CD4-positive, alpha-beta memory T cell (primary cell): ENCODE data around the gene SPATS2L. TPM values are rescaled to one million over a fixed set of nuclear protein-coding genes. Genes with fewer than 3 reads are reported as not detected.

Experiments used
- CTCF ChIA-PET: fragments of 350-600 bp; sonication (Branson Sonifier 250); formaldehyde crosslinking; loops from one replicate; lab custom pipeline; 2021; ENCODE audit warnings: inconsistent platforms; ENCODE audit not compliant: partially characterized antibody; lab: Charles Lee
- POLR2A ChIA-PET: fragments of 350-600 bp; sonication (Branson Sonifier 250); formaldehyde crosslinking; loops from one replicate; lab custom pipeline; 2021; ENCODE audit not compliant: partially characterized antibody; lab: Charles Lee
- DNase-seq, 5 donors: peaks; one replicate each; pipeline versions ENCODE4 v3.0.0 to v3.0.0-alpha.2; 2020 to 2022; ENCODE audit warnings: mixed read lengths in 1 of 5
- H3K27ac ChIP-seq: one replicate; pipeline ENCODE4 v1.7.0; 2013; ENCODE audit warnings: low read depth, low read length
- H3K27me3 ChIP-seq: 2 replicates; pipeline ENCODE4 v1.7.0; 2013; ENCODE audit warnings: mild to moderate bottlenecking, low read length, moderate library complexity; ENCODE audit not compliant: insufficient read depth
- H3K36me3 ChIP-seq: 2 replicates; pipeline ENCODE4 v1.7.0; 2013; ENCODE audit warnings: mild to moderate bottlenecking, low read length, moderate library complexity; ENCODE audit not compliant: insufficient read depth
- H3K4me1 ChIP-seq: 2 replicates; pipeline ENCODE4 v1.7.0; 2013; ENCODE audit warnings: mild to moderate bottlenecking, low read length, moderate library complexity; ENCODE audit not compliant: insufficient read depth
- H3K4me3 ChIP-seq, 2 donors: one replicate each; pipeline ENCODE4 v1.7.0; 2013; ENCODE audit warnings: low read length in 2 of 2, mild to moderate bottlenecking in 1 of 2
- H3K9me3 ChIP-seq, 2 donors: one replicate each; pipeline ENCODE4 v1.7.0; 2013; ENCODE audit warnings: low read length in 2 of 2, control low read depth in 1 of 2; ENCODE audit not compliant: control insufficient read depth in 1 of 2
- H3K27ac Mint-ChIP-seq, 7 donors: one replicate each; pipeline ENCODE4 v1.8.0; 2020 to 2021; ENCODE audit warnings: mixed read lengths in 7 of 7, mild to moderate bottlenecking in 6 of 7, inconsistent platforms in 3 of 7, moderate library complexity in 3 of 7
- H3K27me3 Mint-ChIP-seq, 2 donors: one replicate each; pipeline ENCODE4 v1.8.0; 2020 to 2021; ENCODE audit warnings: mixed read lengths in 2 of 2
- H3K36me3 Mint-ChIP-seq, 2 donors: one replicate each; pipeline ENCODE4 v1.8.0; 2020 to 2021; ENCODE audit warnings: mixed read lengths in 2 of 2, inconsistent platforms in 1 of 2, mild to moderate bottlenecking in 1 of 2
- H3K4me1 Mint-ChIP-seq, 4 donors: one replicate each; pipeline ENCODE4 v1.8.0; 2020 to 2021; ENCODE audit warnings: mixed read lengths in 4 of 4, mild to moderate bottlenecking in 1 of 4
- H3K4me3 Mint-ChIP-seq, 8 donors: one replicate each; pipeline ENCODE4 v1.8.0; 2020 to 2021; ENCODE audit warnings: mixed read lengths in 8 of 8, mild to moderate bottlenecking in 7 of 8, moderate library complexity in 6 of 8, inconsistent platforms in 3 of 8
- H3K9me3 Mint-ChIP-seq, 8 donors: one replicate each; pipeline ENCODE4 v1.8.0; 2020 to 2021; ENCODE audit warnings: mixed read lengths in 8 of 8, mild to moderate bottlenecking in 5 of 8, inconsistent platforms in 3 of 8, moderate library complexity in 1 of 8
- intact Hi-C: fragments of 100-400 bp; cut with micrococcal nuclease; formaldehyde crosslinking; loops from one replicate; pipeline ENCODE4 v1.15.1; 2023
- polyA plus RNA-seq, 2 donors: library from polyadenylated mRNA; unstranded; fragments of 300-500 nt; fragmentation: Illumina TruSeq; gene quantifications; one replicate each; pipeline ENCODE4 v1.2.3, GENCODE V29; 2021
- total RNA-seq, 2 experiments: library from RNA; stranded (reverse); gene quantifications; one replicate each; pipeline ENCODE4 v1.2.3, GENCODE V29; 2021

SPATS2L gene
- total and polyA plus RNA-seq, 4 experiments from 2014 or later: 5.2 to 6.6 (median 6.0) TPM

DNA sequence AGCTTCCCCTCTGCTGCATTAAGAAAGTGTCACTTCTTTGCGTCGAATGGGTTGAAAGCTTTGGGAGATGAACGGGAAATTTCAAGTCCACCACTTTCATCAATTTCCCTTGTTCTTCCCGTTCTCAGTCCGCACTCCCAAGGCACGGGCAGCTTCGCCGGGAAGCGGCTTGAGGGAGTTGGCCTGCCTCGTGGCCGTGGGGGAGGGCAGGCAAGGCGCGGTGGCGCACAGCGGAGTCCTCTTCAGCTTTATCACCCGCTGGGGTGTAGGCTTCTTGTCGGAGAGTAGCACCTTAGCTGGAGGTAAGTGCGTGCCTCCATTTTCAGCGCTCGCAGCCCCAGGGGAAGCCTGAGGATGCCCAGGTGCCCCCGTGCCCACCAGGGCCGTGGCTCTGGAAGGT, 183.5 kb downstream of the SPATS2L start:
- Histone ChIP-seq H3K4me1 (no peaks in the 10 kb centered on the region), H3K36me3 (peaks cover 35% of the 10 kb centered on the region), H3K27me3 (no peaks in the 10 kb centered on the region), H3K4me3 (no peak overlapping the region), H3K9me3 (no peaks in the 10 kb centered on the region), H3K27ac (no peak overlapping the region)
- Mint-ChIP-seq H3K27ac (no peak overlapping the region), H3K4me1 (no peaks in the 10 kb centered on the region), H3K9me3 (no peaks in the 10 kb centered on the region), H3K27me3 (no peaks in the 10 kb centered on the region), H3K4me3 (no peak overlapping the region), H3K36me3 (peaks cover 46 to 59% of the 10 kb centered on the region in 2 donors)
- no peak for DNase-seq
- CTCF ChIA-PET: interaction anchor here (0.7 kb wide), 1 partner anchor 8 kb away, joined by 4 read pairs; no protein-coding TSS in a partner anchor
- POLR2A ChIA-PET: no interaction called here
- intact Hi-C loops: no loop called here

DNA sequence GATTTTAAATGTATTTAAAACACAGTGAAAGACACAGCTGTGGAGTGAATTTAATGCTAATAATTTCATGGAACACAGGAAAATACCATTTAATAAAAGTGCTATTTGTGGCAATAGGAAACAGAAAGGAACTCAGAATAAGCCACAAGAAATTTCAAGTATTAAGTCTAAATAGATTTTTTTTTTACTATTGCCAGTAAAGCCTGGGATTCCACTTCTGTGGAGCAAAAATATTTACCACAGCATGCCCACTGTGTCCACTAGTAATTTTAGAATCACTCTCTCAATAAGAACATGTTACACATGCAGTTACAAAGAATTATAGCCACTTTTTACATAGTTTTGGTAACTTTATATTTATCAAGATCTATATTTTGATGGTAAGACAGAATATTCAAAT, 186.2 kb downstream of the SPATS2L start:
- Histone ChIP-seq H3K4me3 (no peak overlapping the region), H3K27me3 (no peaks in the 10 kb centered on the region), H3K4me1 (no peaks in the 10 kb centered on the region), H3K36me3 (peaks cover 42% of the 10 kb centered on the region), H3K9me3 (no peaks in the 10 kb centered on the region), H3K27ac (no peak overlapping the region)
- intact Hi-C loops: no loop called here
- H3K4me3 Mint-ChIP-seq: no peak overlapping the region
- H3K27ac Mint-ChIP-seq: no peak overlapping the region
- H3K4me1 Mint-ChIP-seq: peaks cover 0 to 1% (median 0%) of the 10 kb centered on the region in 4 donors
- ChIA-PET POLR2A (no interaction called here), CTCF (interaction anchor here (1.2 to 2.4 kb wide), 3 partner anchors 9 to 512 kb away, joined by 4 to 21 read pairs (median 4); no protein-coding TSS in a partner anchor)
- no peaks in the 10 kb centered on the region for H3K27me3 Mint-ChIP-seq
- no peak for DNase-seq
- H3K9me3 Mint-ChIP-seq: no peaks in the 10 kb centered on the region
- peaks cover 53 to 68% of the 10 kb centered on the region in 2 donors for H3K36me3 Mint-ChIP-seq

DNA sequence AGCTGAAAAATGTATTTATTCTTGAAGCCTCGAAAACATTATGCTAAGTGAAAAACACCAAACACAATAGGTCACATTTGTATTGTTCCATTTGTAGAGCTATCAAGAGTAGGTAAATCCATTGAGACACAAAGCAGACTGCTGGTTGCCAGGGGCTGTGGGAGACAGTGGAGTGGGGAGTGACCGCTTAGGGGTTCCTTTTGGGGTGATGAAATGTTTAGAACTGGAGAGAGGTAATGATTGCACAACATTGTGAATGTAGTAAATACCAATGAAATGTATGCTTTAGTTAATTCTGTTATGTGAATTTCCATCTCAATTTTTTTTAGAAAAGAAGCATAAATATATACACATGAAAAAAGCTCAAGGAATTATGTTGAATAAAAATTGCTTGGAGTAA, 187.6 kb downstream of the SPATS2L start:
- no peaks in the 10 kb centered on the region for H3K9me3 Mint-ChIP-seq
- Histone ChIP-seq H3K36me3 (peaks cover 44% of the 10 kb centered on the region), H3K27ac (no peak overlapping the region), H3K4me1 (no peaks in the 10 kb centered on the region), H3K27me3 (no peaks in the 10 kb centered on the region), H3K4me3 (no peak overlapping the region), H3K9me3 (no peaks in the 10 kb centered on the region)
- H3K36me3 Mint-ChIP-seq: peaks cover 66 to 69% of the 10 kb centered on the region in 2 donors
- intact Hi-C loops: no loop called here
- no peaks in the 10 kb centered on the region for H3K27me3 Mint-ChIP-seq
- H3K4me3 Mint-ChIP-seq: no peak overlapping the region
- peaks cover 0 to 2% (median 0%) of the 10 kb centered on the region in 4 donors for H3K4me1 Mint-ChIP-seq
- DNase-seq: no peak
- POLR2A ChIA-PET: interaction anchor here (0.6 kb wide), 1 partner anchor 9 kb away, joined by 5 read pairs; no protein-coding TSS in a partner anchor
- CTCF ChIA-PET: interaction anchor here (0.8 to 2.4 kb wide), 5 partner anchors 8 to 509 kb away, joined by 3 to 21 read pairs (median 4); no protein-coding TSS in a partner anchor
- H3K27ac Mint-ChIP-seq: peak overlapping the region in 3 of 7 donors; percentile 9 to 66 (median 15)

DNA sequence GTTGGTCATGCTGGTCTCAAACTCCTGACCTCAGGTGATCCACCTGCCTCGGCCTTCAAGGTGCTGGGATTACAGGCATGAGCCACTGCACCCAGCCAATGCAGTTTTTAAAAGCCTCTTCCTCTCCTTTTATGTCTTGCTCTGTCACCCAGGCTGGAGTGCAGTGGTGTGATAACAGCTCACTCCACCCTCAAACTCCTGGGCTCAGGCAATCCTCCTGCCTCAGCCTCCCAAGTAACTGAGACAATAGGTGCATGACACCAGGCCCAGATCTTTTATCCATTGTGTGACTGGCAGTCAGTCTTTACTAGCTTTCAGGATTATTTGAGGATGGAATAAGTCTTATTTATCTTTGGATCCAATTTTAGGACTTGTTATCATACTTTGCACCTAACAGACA, 190.2 kb downstream of the SPATS2L start:
- ChIA-PET POLR2A (no interaction called here), CTCF (interaction anchor here (1.0 to 4.1 kb wide), 4 partner anchors 11 to 517 kb away, joined by 3 to 23 read pairs (median 4); partner anchors contain the start of gene KCTD18)
- Mint-ChIP-seq H3K27me3 (no peaks in the 10 kb centered on the region), H3K36me3 (peaks cover 51 to 52% of the 10 kb centered on the region in 2 donors), H3K9me3 (peaks cover 0 to 2% (median 0%) of the 10 kb centered on the region in 8 donors), H3K4me1 (peaks cover 0 to 4% (median 2%) of the 10 kb centered on the region in 4 donors), H3K27ac (no peak overlapping the region), H3K4me3 (no peak overlapping the region)
- Histone ChIP-seq H3K36me3 (peaks cover 32% of the 10 kb centered on the region), H3K27ac (no peak overlapping the region), H3K9me3 (no peaks in the 10 kb centered on the region), H3K4me3 (no peak overlapping the region), H3K4me1 (no peaks in the 10 kb centered on the region), H3K27me3 (no peaks in the 10 kb centered on the region)
- intact Hi-C loops: no loop called here
- DNase-seq: no peak

DNA sequence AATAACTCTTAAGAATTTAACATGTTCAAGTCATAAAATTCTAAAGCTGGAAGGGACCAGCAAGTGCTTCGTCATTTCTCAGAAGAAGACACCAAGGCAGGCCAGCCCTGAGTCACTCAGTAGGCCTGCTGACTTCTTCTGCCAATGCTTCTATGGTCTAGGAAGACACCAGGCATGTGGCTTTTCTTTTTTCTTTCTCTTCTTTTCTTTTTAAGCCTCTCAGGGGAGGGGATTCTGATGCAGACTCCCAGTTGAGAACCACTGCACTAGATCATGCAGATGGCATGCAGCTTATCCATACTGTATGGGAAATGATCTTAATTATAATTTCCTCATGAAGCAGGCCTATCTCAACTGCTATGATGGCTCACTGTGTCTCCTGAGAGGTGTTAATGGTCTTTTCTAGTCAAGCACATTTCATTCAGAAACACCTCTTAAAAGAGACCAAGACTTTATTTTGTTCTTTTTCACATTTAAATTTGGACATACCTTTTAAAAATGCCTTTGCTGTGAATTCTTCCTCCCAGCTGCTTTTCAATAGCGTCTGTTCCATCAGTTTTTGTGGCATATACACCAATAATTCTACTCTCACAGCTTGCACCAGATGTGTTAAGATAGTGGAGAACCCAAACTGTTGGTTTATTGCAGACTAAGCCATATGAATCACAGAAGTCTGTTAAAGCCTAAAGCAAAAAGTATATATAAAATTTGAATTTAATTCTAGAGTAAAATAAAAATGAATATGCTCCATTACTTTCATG, 192.1 kb downstream of the SPATS2L start:
- no peak overlapping the region for H3K4me3 ChIP-seq
- intact Hi-C loops: no loop called here
- Mint-ChIP-seq H3K36me3 (peaks cover 47 to 48% of the 10 kb centered on the region in 2 donors), H3K4me3 (no peak overlapping the region), H3K27me3 (no peaks in the 10 kb centered on the region), H3K27ac (no peak overlapping the region), H3K4me1 (peaks cover 4 to 9% (median 6%) of the 10 kb centered on the region in 4 donors), H3K9me3 (peaks cover 0 to 2% (median 0%) of the 10 kb centered on the region in 8 donors)
- ChIA-PET POLR2A (interaction anchor here (1.0 kb wide), 1 partner anchor 11 kb away, joined by 4 read pairs; the partner anchor contains the start of gene KCTD18), CTCF (interaction anchor here (1.5 to 4.1 kb wide), 2 partner anchors 16 to 28 kb away, joined by 3 to 23 read pairs; partner anchors contain the start of gene SGO2)
- H3K9me3 ChIP-seq: no peaks in the 10 kb centered on the region
- no peak for DNase-seq
- H3K36me3 ChIP-seq: peaks cover 14% of the 10 kb centered on the region
- H3K4me1 ChIP-seq: no peaks in the 10 kb centered on the region
- no peaks in the 10 kb centered on the region for H3K27me3 ChIP-seq
- no peak overlapping the region for H3K27ac ChIP-seq

DNA sequence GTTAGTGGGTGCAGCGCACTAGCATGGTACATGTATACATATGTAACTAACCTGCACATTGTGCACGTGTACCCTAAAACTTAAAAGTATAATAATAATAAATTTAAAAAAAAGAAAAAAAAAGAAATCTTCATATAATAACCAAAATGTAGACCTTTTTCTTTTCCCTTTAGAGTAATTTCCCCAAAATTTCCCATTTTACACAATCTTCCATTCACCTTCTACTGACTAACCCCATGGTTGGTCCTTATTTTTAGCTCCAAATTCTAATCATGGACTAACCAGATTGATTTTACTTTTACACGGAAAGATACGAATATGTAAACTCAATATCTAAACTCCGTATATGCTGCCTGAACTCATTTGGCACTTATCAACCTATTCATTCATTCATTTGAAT, 195.7 kb downstream of the SPATS2L start:
- Histone ChIP-seq H3K27me3 (no peaks in the 10 kb centered on the region), H3K4me1 (no peaks in the 10 kb centered on the region), H3K27ac (no peak overlapping the region), H3K4me3 (no peak overlapping the region), H3K36me3 (peaks cover 3% of the 10 kb centered on the region), H3K9me3 (no peaks in the 10 kb centered on the region)
- Mint-ChIP-seq H3K9me3 (peaks cover 0 to 2% (median 0%) of the 10 kb centered on the region in 8 donors), H3K27ac (peak overlapping the region in 1 of 7 donors; percentile 36), H3K27me3 (no peaks in the 10 kb centered on the region), H3K4me1 (peaks cover 9 to 23% (median 18%) of the 10 kb centered on the region in 4 donors), H3K4me3 (no peak overlapping the region), H3K36me3 (peaks cover 45% of the 10 kb centered on the region in 2 donors)
- intact Hi-C loops: no loop called here
- ChIA-PET POLR2A (interaction anchor here (0.7 kb wide), 1 partner anchor 8 kb away, joined by 5 read pairs; no protein-coding TSS in a partner anchor), CTCF (interaction anchor here (1.1 to 2.1 kb wide), 2 partner anchors 8 to 20 kb away, joined by 4 to 5 read pairs; no protein-coding TSS in a partner anchor)
- DNase-seq: no peak

DNA sequence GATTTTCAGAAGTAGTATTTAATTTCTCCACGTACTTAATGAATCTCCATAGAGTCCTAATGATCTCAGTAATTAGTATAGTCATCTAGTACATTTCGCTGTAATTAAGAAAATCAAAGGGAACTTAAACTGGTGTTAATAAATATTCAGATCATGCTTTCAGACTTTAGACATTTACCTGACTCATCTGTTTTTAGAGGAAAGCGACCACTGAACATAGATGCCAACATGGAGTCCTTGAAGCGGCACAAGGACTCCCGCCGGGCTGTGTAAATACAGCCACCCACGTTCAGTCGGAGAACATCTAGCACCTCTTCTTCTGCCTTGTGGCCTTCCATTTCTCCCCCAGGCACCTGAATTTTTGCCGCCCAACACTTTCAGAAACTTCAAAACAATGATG, 200.2 kb downstream of the SPATS2L start:
- Mint-ChIP-seq H3K4me1 (peaks cover 27 to 46% (median 33%) of the 10 kb centered on the region in 4 donors), H3K27ac (peak overlapping the region in 3 of 7 donors; percentile 17 to 60 (median 42)), H3K27me3 (no peaks in the 10 kb centered on the region), H3K4me3 (no peak overlapping the region), H3K9me3 (no peaks in the 10 kb centered on the region), H3K36me3 (peaks cover 23 to 38% of the 10 kb centered on the region in 2 donors)
- H3K27me3 ChIP-seq: no peaks in the 10 kb centered on the region
- POLR2A ChIA-PET: no interaction called here
- no peak overlapping the region for H3K4me3 ChIP-seq
- no peaks in the 10 kb centered on the region for H3K9me3 ChIP-seq
- no peak overlapping the region for H3K27ac ChIP-seq
- CTCF ChIA-PET: no interaction called here
- no peaks in the 10 kb centered on the region for H3K36me3 ChIP-seq
- peaks cover 19% of the 10 kb centered on the region for H3K4me1 ChIP-seq
- DNase-seq: no peak
- intact Hi-C loops: no loop called here
